Activated CD8-positive, alpha-beta memory T cell treated with anti-CD3 and anti-CD28 coated beads, Interleukin-2, amount 50 U/mL, for 48 hours (primary cell): ENCODE data around the gene OR6C4.
"Not testable (repeated sequence)": the region's sequence is repeated elsewhere in the genome, so short reads cannot be mapped to it uniquely, and the experiment has no call there.

Experiments used
- DNase-seq: peaks from one replicate; pipeline ENCODE4 v3.0.0-alpha.2; 2020

The OR6C4 gene

GRCh38 chr12:55549302-55549701 lies at the start of gene OR6C4:
Gene OR6C4, plus strand, starts transcription at chr12:55549602. Its CDS starts 1,625 bp downstream, at chr12:55551227.
- DNase-seq = no peak

GRCh38 chr12:55499810-55500252 lies 49.6 kb upstream of the OR6C4 start:
- DNase-seq = no peak

GRCh38 chr12:55501601-55502000 lies 47.8 kb upstream of the OR6C4 start:
- no peak for DNase-seq

GRCh38 chr12:55515696-55516095 lies 33.7 kb upstream of the OR6C4 start:
- DNase-seq = no peak

GRCh38 chr12:55516391-55516790 lies 33.0 kb upstream of the OR6C4 start:
- no peak for DNase-seq

GRCh38 chr12:55548235-55548634 lies 1.2 kb upstream of the OR6C4 start:
- not testable (repeated sequence) for DNase-seq

GRCh38 chr12:55548756-55549155 lies 646 bp upstream of the OR6C4 start:
- DNase-seq = no peak

GRCh38 chr12:55554296-55554695 lies 4.9 kb downstream of the OR6C4 start:
- no peak for DNase-seq

- DNase-seq = not testable (repeated sequence)
Measured at GRCh38 chr12:55570060-55570459, 20.7 kb downstream of the OR6C4 start.

- not testable (repeated sequence) for DNase-seq
Measured at GRCh38 chr12:55570689-55571088, 21.3 kb downstream of the OR6C4 start.

GRCh38 chr12:55572168-55572567 lies 22.8 kb downstream of the OR6C4 start, which contains the start of gene OR2AP1:
Gene OR2AP1, plus strand, starts transcription at chr12:55572468. Its CDS starts 1,947 bp downstream, at chr12:55574415.
- no peak for DNase-seq

GRCh38 chr12:55582066-55582465 lies 32.7 kb downstream of the OR6C4 start:
- no peak for DNase-seq

GRCh38 chr12:55585817-55586216 lies 36.4 kb downstream of the OR6C4 start:
- DNase-seq = no peak

GRCh38 chr12:55590152-55590551 lies 40.8 kb downstream of the OR6C4 start:
- not testable (repeated sequence) for DNase-seq
